ENCODE data around the gene CFAP65.

The CFAP65 gene

DNA sequence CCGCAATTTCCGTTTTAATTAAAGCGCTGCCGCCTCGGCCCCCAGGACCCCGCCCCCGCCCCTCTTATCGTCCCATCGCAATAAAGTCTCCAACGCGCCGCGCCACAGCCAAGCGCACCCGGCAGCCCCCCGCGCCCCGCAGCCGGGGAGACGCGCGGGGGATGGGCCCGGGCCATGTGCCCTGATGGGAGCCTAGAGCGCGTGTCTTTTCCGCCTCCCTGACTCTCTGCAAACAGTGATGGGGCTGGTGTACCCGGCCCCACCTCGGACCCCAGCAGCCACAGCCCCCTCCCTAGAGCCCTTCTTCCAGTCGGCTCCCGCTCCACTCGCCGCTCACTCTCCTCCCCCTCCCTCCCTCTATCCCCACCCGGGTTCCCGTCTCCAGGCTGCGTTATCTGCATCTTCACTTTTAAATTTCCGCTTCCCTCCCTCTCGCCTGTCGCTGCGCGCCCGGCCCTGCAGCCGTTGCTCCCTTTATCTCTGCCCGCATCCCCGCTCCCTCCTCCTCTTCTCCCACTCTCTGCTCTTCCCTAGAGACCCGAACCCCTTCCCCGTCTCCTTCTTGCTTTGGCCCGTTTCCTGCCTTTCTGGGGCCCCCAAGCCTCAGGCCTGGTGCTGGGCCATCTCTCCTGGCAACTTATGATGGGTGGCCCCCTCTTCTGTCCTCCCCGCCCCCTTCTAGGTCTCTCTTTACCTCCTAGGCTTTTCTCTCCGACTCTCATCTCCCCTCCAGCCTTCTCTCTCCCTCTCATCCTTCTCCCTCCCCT lies 55.8 kb downstream of the CFAP65 start:
- peaks cover 18% of the 10 kb centered on the region for H3K4me1 ChIP-seq (ENCODE audit: insufficient read depth, low read length)
- H3K4me3 ChIP-seq (ENCODE audit: low read depth in 1 of 2, low read length in 2 of 2) = no peak overlapping the region
- H3K36me3 ChIP-seq (ENCODE audit: insufficient read depth, low read length) = no peaks in the 10 kb centered on the region
- peaks cover 71 to 94% of the 10 kb centered on the region in 2 donors for H3K27me3 ChIP-seq (ENCODE audit: control insufficient read depth in 1 of 2, insufficient read depth in 2 of 2, low read length in 2 of 2)
- peaks cover 4% of the 10 kb centered on the region for H3K9me3 ChIP-seq (ENCODE audit: low read length)
- H3K9ac ChIP-seq (ENCODE audit: low read length) = no peak overlapping the region
- no peak overlapping the region for H3K27ac ChIP-seq (ENCODE audit: low read depth, low read length)

GRCh38 chr2:218985021-218985324 lies 56.3 kb downstream of the CFAP65 start, which contains the start of gene FEV:
Gene FEV, minus strand, starts transcription at chr2:218985184. Its CDS starts 109 bp downstream, at chr2:218985075.
- peaks cover 66 to 88% of the 10 kb centered on the region in 2 donors for H3K27me3 ChIP-seq (ENCODE audit: control insufficient read depth in 1 of 2, insufficient read depth in 2 of 2, low read length in 2 of 2)
- H3K4me1 ChIP-seq (ENCODE audit: insufficient read depth, low read length) = peaks cover 18% of the 10 kb centered on the region
- no peak within 1 kb of the TSS for H3K27ac ChIP-seq (ENCODE audit: low read depth, low read length)
- peaks cover 4% of the 10 kb centered on the region for H3K9me3 ChIP-seq (ENCODE audit: low read length)
- H3K36me3 ChIP-seq (ENCODE audit: insufficient read depth, low read length) = no peaks in the 10 kb centered on the region
- H3K4me3 ChIP-seq (ENCODE audit: low read depth in 1 of 2, low read length in 2 of 2) = peak within 1 kb of the TSS in 1 of 2 donors; percentile 20
- H3K9ac ChIP-seq (ENCODE audit: low read length) = no peak within 1 kb of the TSS

- Histone ChIP-seq H3K9me3 (ENCODE audit: low read length) (peaks cover 4% of the 10 kb centered on the region), H3K27ac (ENCODE audit: low read depth, low read length) (no peak overlapping the region), H3K36me3 (ENCODE audit: insufficient read depth, low read length) (no peaks in the 10 kb centered on the region), H3K4me3 (ENCODE audit: low read depth in 1 of 2, low read length in 2 of 2) (peak overlapping the region in 1 of 2 donors; percentile 20), H3K9ac (ENCODE audit: low read length) (no peak overlapping the region), H3K27me3 (ENCODE audit: control insufficient read depth in 1 of 2, insufficient read depth in 2 of 2, low read length in 2 of 2) (peaks cover 63 to 87% of the 10 kb centered on the region in 2 donors), H3K4me1 (ENCODE audit: insufficient read depth, low read length) (peaks cover 18% of the 10 kb centered on the region)
Measured at GRCh38 chr2:218984239-218985020, 56.9 kb downstream of the CFAP65 start.

- Histone ChIP-seq H3K4me1 (ENCODE audit: insufficient read depth, low read length) (peaks cover 18% of the 10 kb centered on the region), H3K36me3 (ENCODE audit: insufficient read depth, low read length) (no peaks in the 10 kb centered on the region), H3K9me3 (ENCODE audit: low read length) (peaks cover 4% of the 10 kb centered on the region), H3K9ac (ENCODE audit: low read length) (no peak overlapping the region), H3K4me3 (ENCODE audit: low read depth in 1 of 2, low read length in 2 of 2) (peak overlapping the region in 1 of 2 donors; percentile 20), H3K27me3 (ENCODE audit: control insufficient read depth in 1 of 2, insufficient read depth in 2 of 2, low read length in 2 of 2) (peaks cover 63 to 85% of the 10 kb centered on the region in 2 donors), H3K27ac (ENCODE audit: low read depth, low read length) (no peak overlapping the region)
Measured at GRCh38 chr2:218983934-218984238, 57.4 kb downstream of the CFAP65 start.

DNA sequence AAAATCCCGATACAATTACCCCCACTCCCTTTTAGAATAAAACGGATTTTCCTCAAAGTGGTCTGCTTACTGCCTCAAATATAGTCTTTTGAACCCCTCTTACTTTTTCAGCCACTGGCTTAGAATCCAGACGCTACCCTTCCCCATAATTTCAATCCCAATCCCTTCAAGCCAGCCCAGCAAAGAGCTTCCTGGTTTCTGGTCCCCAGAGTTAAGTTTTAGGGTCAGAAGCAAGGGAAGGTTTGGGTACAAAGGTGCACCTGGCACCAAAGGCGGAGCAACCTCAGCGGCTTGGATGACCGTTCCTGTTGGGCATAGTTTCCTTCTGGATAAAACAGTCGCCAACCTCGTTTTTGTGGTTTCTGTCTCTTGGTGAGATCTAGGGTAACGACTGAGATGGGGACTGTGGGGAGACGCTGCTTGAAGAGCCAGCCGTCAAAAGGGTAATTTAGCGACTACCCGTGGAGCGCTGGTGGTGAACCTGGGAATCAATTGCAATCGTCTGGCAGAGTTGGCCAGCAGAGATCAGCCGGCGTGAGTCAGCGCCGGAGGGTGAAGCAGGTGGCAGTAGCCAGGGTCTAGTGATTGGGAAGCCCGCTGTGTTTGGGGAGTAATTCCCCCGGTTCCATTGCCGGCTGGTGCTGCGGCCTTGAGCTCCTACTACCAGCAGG lies 57.9 kb downstream of the CFAP65 start:
- H3K4me1 ChIP-seq (ENCODE audit: insufficient read depth, low read length) = peaks cover 18% of the 10 kb centered on the region
- no peak overlapping the region for H3K9ac ChIP-seq (ENCODE audit: low read length)
- H3K36me3 ChIP-seq (ENCODE audit: insufficient read depth, low read length) = no peaks in the 10 kb centered on the region
- peaks cover 4% of the 10 kb centered on the region for H3K9me3 ChIP-seq (ENCODE audit: low read length)
- no peak overlapping the region for H3K27ac ChIP-seq (ENCODE audit: low read depth, low read length)
- H3K27me3 ChIP-seq (ENCODE audit: control insufficient read depth in 1 of 2, insufficient read depth in 2 of 2, low read length in 2 of 2) = peaks cover 60 to 85% of the 10 kb centered on the region in 2 donors
- peak overlapping the region in 1 of 2 donors; percentile 13 for H3K4me3 ChIP-seq (ENCODE audit: low read depth in 1 of 2, low read length in 2 of 2)

DNA sequence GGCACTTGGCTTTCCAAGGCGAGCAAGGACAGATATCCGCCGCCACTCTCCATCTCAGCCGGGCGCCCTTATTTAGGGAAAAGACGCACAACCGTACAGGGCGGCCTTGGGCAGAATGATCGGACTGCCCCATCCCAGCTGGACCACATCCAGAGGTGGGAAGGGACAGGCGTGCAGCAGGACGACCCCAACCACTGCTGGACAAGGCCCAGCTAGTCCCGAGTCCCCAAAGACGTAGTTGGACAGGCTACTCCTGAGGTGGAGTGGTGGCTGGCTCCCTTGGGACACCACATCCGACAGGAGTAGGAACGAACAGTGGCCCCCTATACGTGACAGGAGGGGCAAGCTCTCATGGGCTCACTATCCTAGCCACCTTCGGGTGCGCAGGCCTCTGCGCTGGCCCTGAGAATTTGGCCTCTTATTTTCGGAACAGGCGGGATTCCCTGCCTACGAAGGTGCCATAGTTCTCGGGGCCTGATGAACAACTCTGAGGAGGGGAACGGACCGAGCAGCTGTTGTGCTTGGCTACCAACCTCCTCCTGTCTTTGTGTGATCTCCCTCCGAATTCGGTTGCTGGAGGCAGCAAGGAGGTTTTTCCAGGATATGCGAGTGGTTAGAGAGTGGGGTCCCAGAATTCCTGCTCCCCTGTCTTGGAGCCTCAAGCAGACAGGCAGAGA lies 58.6 kb downstream of the CFAP65 start:
- H3K27me3 ChIP-seq (ENCODE audit: control insufficient read depth in 1 of 2, insufficient read depth in 2 of 2, low read length in 2 of 2) = peaks cover 57 to 81% of the 10 kb centered on the region in 2 donors
- peaks cover 18% of the 10 kb centered on the region for H3K4me1 ChIP-seq (ENCODE audit: insufficient read depth, low read length)
- H3K4me3 ChIP-seq (ENCODE audit: low read depth in 1 of 2, low read length in 2 of 2) = no peak overlapping the region
- H3K36me3 ChIP-seq (ENCODE audit: insufficient read depth, low read length) = no peaks in the 10 kb centered on the region
- H3K9ac ChIP-seq (ENCODE audit: low read length) = no peak overlapping the region
- peaks cover 4% of the 10 kb centered on the region for H3K9me3 ChIP-seq (ENCODE audit: low read length)
- H3K27ac ChIP-seq (ENCODE audit: low read depth, low read length) = no peak overlapping the region

DNA sequence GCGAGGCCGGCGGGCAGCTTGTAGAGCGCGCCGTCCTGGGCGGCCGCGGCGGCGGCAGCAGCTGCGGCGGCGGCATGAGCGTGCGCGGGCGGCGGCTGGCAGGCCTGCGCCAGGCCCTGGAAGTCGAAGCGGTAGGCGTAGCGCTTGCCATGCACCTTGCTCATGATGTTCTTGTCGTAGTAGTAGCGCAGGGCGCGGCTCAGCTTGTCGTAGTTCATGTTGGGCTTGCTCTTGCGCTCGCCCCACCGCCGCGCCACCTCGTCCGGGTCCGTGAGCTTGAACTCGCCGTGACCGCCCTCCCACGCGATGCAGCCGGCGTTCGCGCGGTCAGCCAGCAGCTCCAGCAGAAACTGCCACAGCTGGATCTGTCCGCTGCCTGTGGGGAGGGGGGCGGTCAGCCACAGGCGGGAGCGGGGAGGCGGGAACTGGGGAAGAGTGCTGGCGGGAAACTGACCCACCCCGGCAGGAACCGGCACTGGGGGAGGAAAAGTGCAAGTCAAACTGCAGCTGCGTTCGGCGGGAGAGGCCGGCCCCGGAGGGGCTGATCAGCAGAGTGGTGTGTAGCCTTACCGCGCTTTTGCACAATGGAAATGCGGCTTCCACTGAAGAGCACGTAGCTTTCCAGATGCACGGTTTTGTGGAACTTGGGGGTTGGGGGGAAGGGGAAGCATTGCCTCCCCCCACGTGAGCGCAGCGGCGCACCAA lies 59.3 kb downstream of the CFAP65 start:
- Histone ChIP-seq H3K36me3 (ENCODE audit: insufficient read depth, low read length) (no peaks in the 10 kb centered on the region), H3K27ac (ENCODE audit: low read depth, low read length) (no peak overlapping the region), H3K9ac (ENCODE audit: low read length) (no peak overlapping the region), H3K27me3 (ENCODE audit: control insufficient read depth in 1 of 2, insufficient read depth in 2 of 2, low read length in 2 of 2) (peaks cover 52 to 82% of the 10 kb centered on the region in 2 donors), H3K9me3 (ENCODE audit: low read length) (peaks cover 4% of the 10 kb centered on the region), H3K4me3 (ENCODE audit: low read depth in 1 of 2, low read length in 2 of 2) (peak overlapping the region; percentile 26 to 47), H3K4me1 (ENCODE audit: insufficient read depth, low read length) (peaks cover 18% of the 10 kb centered on the region)

DNA sequence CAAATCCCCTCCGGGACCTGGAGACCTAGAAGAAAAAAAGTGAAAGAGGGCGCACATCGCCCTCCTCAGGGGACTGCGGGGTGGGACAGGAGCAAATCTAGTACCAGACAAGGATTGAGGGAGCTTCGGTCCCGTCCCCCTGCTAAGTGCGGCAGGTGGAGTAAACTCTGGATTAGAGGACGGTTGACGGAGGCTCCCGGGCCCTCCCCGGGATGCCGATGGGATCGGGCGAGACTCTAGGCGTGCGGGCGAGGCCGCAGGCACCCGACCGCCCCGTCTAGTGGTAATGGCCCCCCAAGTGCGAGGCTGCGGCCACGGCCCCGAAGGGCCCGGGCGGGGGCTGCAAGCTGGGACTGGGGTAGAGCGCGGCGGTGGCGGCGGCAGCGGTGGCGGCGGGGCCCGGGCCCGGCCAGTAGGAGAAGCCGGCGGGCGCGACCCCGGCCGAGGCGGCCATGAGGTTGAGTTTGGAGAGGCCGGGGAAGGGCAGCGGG lies 59.9 kb downstream of the CFAP65 start:
- no peaks in the 10 kb centered on the region for H3K36me3 ChIP-seq (ENCODE audit: insufficient read depth, low read length)
- no peak overlapping the region for H3K27ac ChIP-seq (ENCODE audit: low read depth, low read length)
- H3K4me1 ChIP-seq (ENCODE audit: insufficient read depth, low read length) = peaks cover 18% of the 10 kb centered on the region
- H3K4me3 ChIP-seq (ENCODE audit: low read depth in 1 of 2, low read length in 2 of 2) = peak overlapping the region in 1 of 2 donors; percentile 47
- peaks cover 46 to 78% of the 10 kb centered on the region in 2 donors for H3K27me3 ChIP-seq (ENCODE audit: control insufficient read depth in 1 of 2, insufficient read depth in 2 of 2, low read length in 2 of 2)
- H3K9me3 ChIP-seq (ENCODE audit: low read length) = peaks cover 4% of the 10 kb centered on the region
- no peak overlapping the region for H3K9ac ChIP-seq (ENCODE audit: low read length)

DNA sequence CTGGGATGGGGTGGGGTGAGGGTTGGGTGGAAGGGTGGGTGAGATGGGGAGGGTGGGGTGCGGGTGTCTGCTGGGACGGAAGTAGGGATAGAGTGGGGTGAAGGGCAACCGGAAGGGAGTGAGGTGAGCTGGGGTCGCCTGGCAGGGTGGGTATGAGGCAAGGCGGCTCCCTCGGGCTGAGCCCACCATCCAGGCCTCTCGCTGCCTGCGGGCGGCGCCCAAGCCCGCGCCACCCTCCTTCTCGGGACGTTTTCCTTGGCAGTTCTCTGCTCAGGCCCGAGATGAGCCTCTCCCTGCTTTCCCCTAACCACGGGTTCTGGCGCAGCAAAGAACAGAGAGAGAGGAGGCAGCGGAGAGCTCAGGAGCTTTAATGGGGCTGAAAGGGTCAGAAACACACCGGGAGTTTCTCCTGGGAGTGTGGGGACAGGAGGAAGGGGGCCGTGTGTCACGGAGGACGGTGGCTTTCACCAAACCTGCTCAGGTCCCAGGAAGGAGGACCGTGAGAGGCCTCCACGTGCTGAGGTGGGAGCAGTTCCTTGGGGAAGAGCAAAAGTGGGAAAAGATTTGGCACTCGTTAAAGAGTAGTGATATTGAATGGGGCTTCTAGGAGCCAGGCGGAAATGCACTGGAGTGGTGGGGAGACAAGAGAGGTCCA lies 60.5 kb downstream of the CFAP65 start:
- Histone ChIP-seq H3K4me3 (ENCODE audit: low read depth in 1 of 2, low read length in 2 of 2) (no peak overlapping the region), H3K4me1 (ENCODE audit: insufficient read depth, low read length) (peaks cover 18% of the 10 kb centered on the region), H3K36me3 (ENCODE audit: insufficient read depth, low read length) (no peaks in the 10 kb centered on the region), H3K27me3 (ENCODE audit: control insufficient read depth in 1 of 2, insufficient read depth in 2 of 2, low read length in 2 of 2) (peaks cover 40 to 76% of the 10 kb centered on the region in 2 donors), H3K9me3 (ENCODE audit: low read length) (peaks cover 4% of the 10 kb centered on the region), H3K9ac (ENCODE audit: low read length) (no peak overlapping the region), H3K27ac (ENCODE audit: low read depth, low read length) (no peak overlapping the region)
